K562 (cell line): ENCODE results near the gene ABHD3. TPM values are rescaled to one million over a fixed set of nuclear protein-coding genes. Genes with fewer than 3 reads are reported as not detected.

Experiments used
- ARID3A ChIP-seq: IDR thresholded peaks from 2 replicates; pipeline ENCODE4 v1.6.1; 2012; ENCODE audit warnings: low read depth, low read length, improper control_type of control experiment, borderline replicate concordance
- TAF1 ChIP-seq: IDR thresholded peaks from 2 replicates; pipeline ENCODE4 v1.6.1; 2011; ENCODE audit warnings: mild to moderate bottlenecking, low read length, moderate library complexity; ENCODE audit not compliant: insufficient read depth, control insufficient read depth, severe bottlenecking; ENCODE audit errors: extremely low read depth
- THRAP3 ChIP-seq: fragments of 450-650 bp; IDR thresholded peaks from 2 replicates; pipeline ENCODE4 v1.6.1; 2016; ENCODE audit warnings: mild to moderate bottlenecking, inconsistent platforms, borderline replicate concordance
- ZNF134 ChIP-seq: fragments of 250-450 bp; sonication (Bioruptor Pico); conservative IDR thresholded peaks from 2 replicates; pipeline ENCODE4 v1.4.0; 2020
- ZNF639 ChIP-seq, 2 experiments: fragments of 200-800 bp in 1 of 2; sonication (Bioruptor generic) in 1 of 2; sonication (generic) in 1 of 2; formaldehyde crosslinking in 1 of 2; IDR thresholded peaks in 1 of 2; conservative IDR thresholded peaks in 1 of 2; 2 replicates each; pipeline versions ENCODE4 v1.5.0 to v1.6.1; 2016 to 2020; ENCODE audit warnings: missing compliant biosample characterization in 1 of 2, missing genetic modification characterization in 1 of 2, missing genetic modification reagents in 1 of 2
- polyA plus RNA-seq, 8 experiments: library from polyadenylated mRNA; depleted of rRNA in 4 of 8; stranded (reverse) in 5 of 8; unstranded in 3 of 8; fragments of >200 nt; fragmentation: Nextera tagmentation in 2 of 8; fragmentation: Illumina TruSeq in 1 of 8; extraction: Ambion mirVana in 2 of 8; extraction: Trizol in 1 of 8; gene quantifications; 2 replicates each; pipeline versions ENCODE4 v1.2.1 to v1.2.3, GENCODE V29; 2011 to 2014; ENCODE audit warnings: inconsistent platforms in 1 of 8, missing spikeins in 1 of 8
- total RNA-seq, 7 experiments: library from RNA; depleted of rRNA in 6 of 7; stranded (reverse); fragments of >200 nt in 6 of 7; fragmentation: Illumina TruSeq in 2 of 7; extraction: Trizol in 2 of 7; gene quantifications; 2 replicates each; pipeline versions ENCODE4 v1.2.1 to v1.2.3, GENCODE V29; 2011 to 2021; ENCODE audit warnings: low replicate concordance in 1 of 7

Gene ABHD3
- total and polyA plus RNA-seq, 9 of the 15 experiments (the other 6 are each of a cell fraction or from before 2014, with no cell fraction given): 6.3 to 38.8 (median 19.4) TPM

- TF ChIP-seq ZNF639 (CRISPR knock-in tag; conservative IDR thresholded peaks at IDR 0.05 in 1 of 2, IDR thresholded peaks at IDR 0.05 in 1 of 2) (no peak), ARID3A (no peak), ZNF134 (no peak), THRAP3 (no peak), TAF1 (no peak)
These were observed 31.9 kb downstream of the ABHD3 start (continued) for GRCh38 chr18:21672521-21673267.
